Bronchial epithelial cell (primary cell): ENCODE measurements around the gene PRKAG1. TPM values are rescaled to one million over a fixed set of nuclear protein-coding genes. Genes with fewer than 3 reads are reported as not detected.

Experiments
- DNase-seq: peaks from one replicate; pipeline ENCODE4 v3.0.0-alpha.2; 2010; ENCODE audit warnings: low read depth
- FAIRE-seq: peaks from 2 replicates; lab custom pipeline; 2011; peaks lifted over from hg19 to GRCh38; lab: Jason Lieb, UNC
- H3K27me3 ChIP-seq: 2 replicates; pipeline ENCODE4 v1.5.1; 2011; ENCODE audit warnings: low read length; ENCODE audit not compliant: control insufficient read depth, insufficient read depth
- H3K36me3 ChIP-seq: 2 replicates; pipeline ENCODE4 v1.5.1; 2011; ENCODE audit warnings: low read length; ENCODE audit not compliant: control insufficient read depth, insufficient read depth
- H3K4me3 ChIP-seq: 2 replicates; pipeline ENCODE4 v1.5.1; 2011; ENCODE audit warnings: mild to moderate bottlenecking, low read depth, low read length, control low read depth
- CTCF ChIP-seq: IDR thresholded peaks from 2 replicates; pipeline ENCODE4 v1.5.1; 2011; ENCODE audit warnings: mild to moderate bottlenecking, moderate library complexity, low read length, control low read depth, inconsistent platforms; ENCODE audit not compliant: insufficient read depth, severe bottlenecking
- total RNA-seq: library from RNA; depleted of rRNA; stranded (reverse); fragments of >200 nt; gene quantifications from 2 replicates; pipeline ENCODE4 v1.2.1, GENCODE V29; 2014

Gene PRKAG1
- total RNA-seq, 1 donor from 2014 or later: 93.7 TPM

GRCh38 chr12:49013428-49013827 lies 5.1 kb downstream of the PRKAG1 start:
- DNase-seq (no peak), FAIRE-seq (no peak)
- Histone ChIP-seq H3K27me3 (no peaks in the 10 kb centered on the region), H3K4me3 (no peak overlapping the region), H3K36me3 (peaks cover 6% of the 10 kb centered on the region)
- no peak for TF ChIP-seq CTCF

- TF ChIP-seq CTCF: no peak
- FAIRE-seq: no peak
- no peak for DNase-seq
- Histone ChIP-seq H3K36me3 (peaks cover 6% of the 10 kb centered on the region), H3K4me3 (no peak overlapping the region), H3K27me3 (no peaks in the 10 kb centered on the region)
Observed at GRCh38 chr12:49012739-49013138, 5.8 kb downstream of the PRKAG1 start.

- Histone ChIP-seq H3K4me3 (no peak overlapping the region), H3K36me3 (peaks cover 7% of the 10 kb centered on the region), H3K27me3 (no peaks in the 10 kb centered on the region)
- DNase-seq (no peak), FAIRE-seq (no peak)
- no peak for TF ChIP-seq CTCF
Observed at GRCh38 chr12:49010092-49010668, 8.4 kb downstream of the PRKAG1 start.

- Histone ChIP-seq H3K4me3 (no peak overlapping the region), H3K36me3 (peaks cover 8% of the 10 kb centered on the region), H3K27me3 (no peaks in the 10 kb centered on the region)
- FAIRE-seq (no peak), DNase-seq (no peak)
- TF ChIP-seq CTCF: no peak
Observed at GRCh38 chr12:49008943-49009342, 9.6 kb downstream of the PRKAG1 start.

- DNase-seq: no peak
- no peak for TF ChIP-seq CTCF
- FAIRE-seq: no peak
- Histone ChIP-seq H3K36me3 (peaks cover 9% of the 10 kb centered on the region), H3K4me3 (no peak overlapping the region), H3K27me3 (peaks cover 3% of the 10 kb centered on the region)
Observed at GRCh38 chr12:49000346-49000745, 18.2 kb downstream of the PRKAG1 start.
